Measurements from ENCODE around the gene DDX1.

DNA sequence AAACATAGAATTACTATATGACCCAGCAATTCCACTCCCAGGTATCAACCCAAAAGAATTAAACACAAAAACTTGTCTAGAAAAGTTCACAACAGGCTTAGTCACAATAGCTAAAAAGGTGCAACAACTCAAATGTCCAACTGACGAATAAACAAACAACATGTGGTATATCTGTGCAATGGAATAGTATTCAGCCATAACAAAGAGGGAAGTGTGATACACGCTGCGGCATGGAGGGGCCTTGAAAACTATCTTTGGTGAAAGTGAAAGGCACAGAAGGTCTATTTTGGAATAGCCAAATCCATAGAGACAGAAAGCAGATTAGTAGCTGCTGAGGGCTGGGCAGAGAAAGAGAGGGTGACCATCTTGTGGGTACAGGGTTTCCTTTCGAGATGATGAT, 72.1 kb downstream of the DDX1 start:
- TF ChIP-seq EZH2 (IDR thresholded peaks at IDR 0.05; ENCODE audit: borderline replicate concordance, low read depth, low read length, poor library complexity, severe bottlenecking): no peak
- TF ChIP-seq, protein P1, sequence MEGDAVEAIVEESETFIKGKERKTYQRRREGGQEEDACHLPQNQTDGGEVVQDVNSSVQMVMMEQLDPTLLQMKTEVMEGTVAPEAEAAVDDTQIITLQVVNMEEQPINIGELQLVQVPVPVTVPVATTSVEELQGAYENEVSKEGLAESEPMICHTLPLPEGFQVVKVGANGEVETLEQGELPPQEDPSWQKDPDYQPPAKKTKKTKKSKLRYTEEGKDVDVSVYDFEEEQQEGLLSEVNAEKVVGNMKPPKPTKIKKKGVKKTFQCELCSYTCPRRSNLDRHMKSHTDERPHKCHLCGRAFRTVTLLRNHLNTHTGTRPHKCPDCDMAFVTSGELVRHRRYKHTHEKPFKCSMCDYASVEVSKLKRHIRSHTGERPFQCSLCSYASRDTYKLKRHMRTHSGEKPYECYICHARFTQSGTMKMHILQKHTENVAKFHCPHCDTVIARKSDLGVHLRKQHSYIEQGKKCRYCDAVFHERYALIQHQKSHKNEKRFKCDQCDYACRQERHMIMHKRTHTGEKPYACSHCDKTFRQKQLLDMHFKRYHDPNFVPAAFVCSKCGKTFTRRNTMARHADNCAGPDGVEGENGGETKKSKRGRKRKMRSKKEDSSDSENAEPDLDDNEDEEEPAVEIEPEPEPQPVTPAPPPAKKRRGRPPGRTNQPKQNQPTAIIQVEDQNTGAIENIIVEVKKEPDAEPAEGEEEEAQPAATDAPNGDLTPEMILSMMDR (conservative IDR thresholded peaks at IDR 0.05; ENCODE audit: low read depth, low read length): no peak
